Cortex of kidney (tissue), 1 donor: Measurements from ENCODE around the gene PCDHGB7.
"Not testable (repeated sequence)": the region's sequence is repeated elsewhere in the genome, so short reads cannot be mapped to it uniquely, and the experiment has no call there.

Experiments used
- DNase-seq: peaks from one replicate; lab custom pipeline; 2025; lab: John Stamatoyannopoulos, UW

PCDHGB7 gene

GRCh38 chr5:141430332-141431113, 13.0 kb downstream of the PCDHGB7 start, which contains the start of gene PCDHGA12:
PCDHGA12 (plus strand) TSS chr5:141430507; CDS start chr5:141430760, 253 bp downstream.
- DNase-seq, result no peak

GRCh38 chr5:141431286-141431685, 13.8 kb downstream of the PCDHGB7 start:
- DNase-seq, result no peak

DNA sequence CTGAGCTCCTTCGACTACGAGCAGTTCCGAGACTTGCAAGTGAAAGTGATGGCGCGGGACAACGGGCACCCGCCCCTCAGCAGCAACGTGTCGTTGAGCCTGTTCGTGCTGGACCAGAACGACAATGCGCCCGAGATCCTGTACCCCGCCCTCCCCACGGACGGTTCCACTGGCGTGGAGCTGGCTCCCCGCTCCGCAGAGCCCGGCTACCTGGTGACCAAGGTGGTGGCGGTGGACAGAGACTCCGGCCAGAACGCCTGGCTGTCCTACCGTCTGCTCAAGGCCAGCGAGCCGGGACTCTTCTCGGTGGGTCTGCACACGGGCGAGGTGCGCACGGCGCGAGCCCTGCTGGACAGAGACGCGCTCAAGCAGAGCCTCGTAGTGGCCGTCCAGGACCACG, 14.8 kb downstream of the PCDHGB7 start:
- not testable (repeated sequence) for DNase-seq

DNA sequence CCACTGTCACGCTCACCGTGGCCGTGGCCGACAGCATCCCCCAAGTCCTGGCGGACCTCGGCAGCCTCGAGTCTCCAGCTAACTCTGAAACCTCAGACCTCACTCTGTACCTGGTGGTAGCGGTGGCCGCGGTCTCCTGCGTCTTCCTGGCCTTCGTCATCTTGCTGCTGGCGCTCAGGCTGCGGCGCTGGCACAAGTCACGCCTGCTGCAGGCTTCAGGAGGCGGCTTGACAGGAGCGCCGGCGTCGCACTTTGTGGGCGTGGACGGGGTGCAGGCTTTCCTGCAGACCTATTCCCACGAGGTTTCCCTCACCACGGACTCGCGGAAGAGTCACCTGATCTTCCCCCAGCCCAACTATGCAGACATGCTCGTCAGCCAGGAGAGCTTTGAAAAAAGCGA, 15.2 kb downstream of the PCDHGB7 start:
- not testable (repeated sequence) for DNase-seq

DNA sequence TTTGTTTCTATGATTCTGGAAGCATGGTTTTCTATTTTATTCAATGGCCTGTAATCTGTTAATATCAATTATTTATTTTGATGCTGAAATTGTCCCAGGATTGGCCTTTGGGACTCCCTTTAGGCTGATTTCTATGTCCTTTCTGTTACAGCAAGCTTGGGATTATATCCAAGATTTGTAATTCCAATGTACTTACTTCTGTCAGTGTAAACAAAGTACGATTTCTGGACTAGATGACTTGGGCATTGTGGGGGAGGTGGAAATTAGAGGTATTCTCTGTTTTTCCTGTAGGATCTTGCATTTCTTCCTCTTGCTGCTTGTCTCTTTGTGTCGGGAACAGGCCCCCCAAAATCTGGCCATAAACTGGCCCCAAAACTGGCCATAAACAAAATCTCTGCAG, 16.5 kb downstream of the PCDHGB7 start:
- no peak for DNase-seq

GRCh38 chr5:141437221-141437620, 19.7 kb downstream of the PCDHGB7 start:
- no peak for DNase-seq

DNA sequence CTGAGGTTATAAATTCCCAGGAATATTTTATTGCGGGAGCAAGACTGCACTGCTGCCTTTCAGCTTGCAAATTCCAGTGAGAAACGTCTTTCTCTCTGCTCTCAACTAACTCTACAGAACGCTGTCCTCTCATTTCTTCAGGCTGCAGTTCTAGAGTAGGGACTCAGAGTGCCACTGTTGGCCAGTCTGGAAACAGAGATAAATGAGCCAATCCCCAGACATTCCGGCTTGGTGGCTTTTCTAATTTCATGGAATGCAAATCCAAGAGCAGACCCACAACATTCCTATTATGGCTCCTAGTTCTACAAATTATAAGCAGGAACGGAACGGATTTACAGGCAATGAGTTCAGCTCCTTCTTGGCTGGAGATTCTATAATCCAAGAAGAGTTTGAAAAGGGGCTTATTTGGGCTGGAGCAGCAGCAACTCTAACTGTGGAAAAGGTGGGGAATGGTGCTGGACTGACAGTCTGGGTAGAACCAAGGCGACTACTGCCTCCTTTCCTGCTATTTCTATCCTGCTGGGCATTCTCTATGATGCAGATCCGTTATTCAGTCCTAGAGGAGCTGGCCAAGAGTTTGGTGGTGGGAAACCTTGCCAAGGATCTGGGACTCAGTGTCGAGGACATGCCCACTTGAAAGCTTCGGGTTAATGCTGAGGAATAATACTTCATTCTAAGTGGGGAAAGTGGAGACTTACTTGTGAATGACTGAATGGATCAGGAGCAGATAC, 22.1 kb downstream of the PCDHGB7 start:
- DNase-seq, result no peak

DNA sequence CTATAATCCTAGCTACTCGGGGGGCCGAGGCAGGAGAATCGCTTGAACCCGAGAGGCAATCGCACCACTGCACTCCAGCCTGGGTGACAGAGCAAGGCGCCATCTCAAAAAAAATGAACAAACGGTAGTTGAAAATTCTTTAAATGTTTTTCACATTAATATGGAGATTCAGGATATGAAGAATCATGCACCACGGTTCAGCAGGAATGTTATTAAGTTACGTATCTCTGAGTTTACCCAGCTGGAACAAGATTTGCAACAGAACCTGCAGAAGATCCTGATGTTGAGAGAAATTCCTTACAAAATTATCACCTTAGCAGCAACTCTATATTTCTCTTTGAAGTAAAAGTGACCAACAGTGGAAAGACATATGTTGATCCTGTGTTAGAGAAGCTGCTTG, 22.9 kb downstream of the PCDHGB7 start:
- no peak for DNase-seq

- no peak for DNase-seq
These were observed 24.2 kb downstream of the PCDHGB7 start for GRCh38 chr5:141441571-141442170.

DNA sequence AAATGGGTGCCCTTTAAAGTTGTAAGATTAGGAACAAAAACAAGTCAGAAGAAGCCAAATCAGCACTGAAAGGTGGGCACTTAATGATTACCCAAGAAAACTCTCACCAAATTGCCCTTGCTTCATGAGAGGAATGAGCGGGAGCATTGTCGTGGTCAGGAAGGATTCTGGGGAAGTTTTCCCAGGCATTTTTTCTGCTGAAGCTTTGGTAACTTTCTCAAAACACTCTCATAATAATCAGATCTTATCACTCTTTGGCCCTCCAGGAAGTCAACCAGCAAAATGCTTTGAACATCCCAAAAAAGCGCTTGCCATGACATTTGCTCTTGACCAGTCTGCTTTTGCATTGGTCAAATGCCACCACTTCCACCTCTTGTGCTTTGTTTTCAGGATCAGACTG, 47.9 kb downstream of the PCDHGB7 start:
- no peak for DNase-seq
